KOPT-K1 (cell line): ENCODE data around the gene PCDHA2.
"Not testable (repeated sequence)": the region's sequence is repeated elsewhere in the genome, so short reads cannot be mapped to it uniquely, and the experiment has no call there.

Experiments
- H3K27ac ChIP-seq: fragments of 200-600 bp; sonication (generic); 2 replicates; pipeline ENCODE4 v1.5.1; 2016; ENCODE audit warnings: antibody characterized with exemption, mild to moderate bottlenecking, low read depth, low read length; ENCODE audit not compliant: poor library complexity, severe bottlenecking
- H3K36me3 ChIP-seq: fragments of 200-600 bp; sonication (generic); 2 replicates; pipeline ENCODE4 v1.5.1; 2017; ENCODE audit warnings: antibody characterized with exemption, mild to moderate bottlenecking, low read length, moderate library complexity; ENCODE audit not compliant: insufficient read depth
- H3K9me3 ChIP-seq: fragments of 200-600 bp; sonication (generic); 2 replicates; pipeline ENCODE4 v1.5.1; 2017; ENCODE audit warnings: antibody characterized with exemption, low read length, mild to moderate bottlenecking; ENCODE audit not compliant: insufficient read depth, poor library complexity, severe bottlenecking

PCDHA2 gene

GRCh38 chr5:140834439-140835008 lies 39.9 kb downstream of the PCDHA2 start:
- H3K9me3 ChIP-seq, H3K36me3 ChIP-seq, H3K27ac ChIP-seq: not testable (repeated sequence)

- H3K36me3 ChIP-seq = no peaks in the 10 kb centered on the region
- no peaks in the 10 kb centered on the region for H3K9me3 ChIP-seq
Observed at GRCh38 chr5:140835622-140836510, 41.2 kb downstream of the PCDHA2 start.

GRCh38 chr5:140840978-140841962 lies 46.6 kb downstream of the PCDHA2 start, which contains the start of gene PCDHA8:
Gene PCDHA8 (plus strand): TSS chr5:140841187. CDS start chr5:140841322, 135 bp downstream.
- H3K36me3 ChIP-seq = no peaks in the 10 kb centered on the region
- no peak within 1 kb of the TSS for H3K27ac ChIP-seq
- no peaks in the 10 kb centered on the region for H3K9me3 ChIP-seq

More at GRCh38 chr5:140835622-140836510, 41.2 kb downstream of the PCDHA2 start:
- no peak overlapping the region for H3K27ac ChIP-seq

- no peak overlapping the region for H3K27ac ChIP-seq
- H3K36me3 ChIP-seq = no peaks in the 10 kb centered on the region
Observed at GRCh38 chr5:140842798-140843733, 48.4 kb downstream of the PCDHA2 start.

More at GRCh38 chr5:140842798-140843733, 48.4 kb downstream of the PCDHA2 start:
- no peaks in the 10 kb centered on the region for H3K9me3 ChIP-seq
